Renal cortex interstitium (tissue), 11 donors: Measurements from ENCODE around the gene PRUNE2. TPM values are rescaled to one million over a fixed set of nuclear protein-coding genes. Genes with fewer than 3 reads are reported as not detected.

Source experiments
- DNase-seq, 11 donors: peaks; one replicate each; pipeline ENCODE4 v3.0.0-alpha.2; 2013; ENCODE audit warnings: low read depth in 9 of 11, low spot score in 4 of 11; ENCODE audit errors: extremely low read depth in 1 of 11
- polyA plus RNA-seq, 3 donors: library from polyadenylated mRNA; unstranded; fragments of 120-200 nt; gene quantifications; one replicate each; pipeline ENCODE4 v1.2.1, GENCODE V29; 2013; ENCODE audit not compliant: insufficient read length in 3 of 3

The PRUNE2 gene
- polyA plus RNA-seq, 3 donors: 10.9 to 14.6 (median 11.4) TPM

- DNase-seq: no peak
Observed at GRCh38 chr9:76904661-76905457, 1.1 kb downstream of the PRUNE2 start.

GRCh38 chr9:76902395-76902794 lies 3.5 kb downstream of the PRUNE2 start:
- DNase-seq: no peak

- no peak for DNase-seq
Observed at GRCh38 chr9:76901801-76902200, 4.1 kb downstream of the PRUNE2 start.

GRCh38 chr9:76900884-76901440 lies 5.0 kb downstream of the PRUNE2 start:
- no peak for DNase-seq

DNA sequence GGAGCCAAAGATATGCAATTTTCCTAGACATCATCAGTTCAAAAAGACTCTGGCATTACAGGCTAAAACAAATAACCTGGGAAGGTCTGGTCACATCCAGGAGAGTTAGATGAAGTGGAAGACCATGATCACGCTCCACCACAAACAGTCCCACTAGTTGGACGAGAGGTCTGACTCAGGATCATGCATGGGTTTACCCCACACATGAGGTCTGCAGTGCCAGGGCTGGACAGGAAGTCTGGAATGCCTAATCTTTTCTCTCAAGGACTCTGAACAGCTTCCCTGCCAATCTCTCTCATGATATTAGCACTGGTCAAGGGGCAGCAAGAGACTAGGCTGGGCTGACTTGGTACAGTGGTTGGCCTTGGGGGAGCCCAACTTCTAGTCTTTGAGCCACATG lies 7.1 kb downstream of the PRUNE2 start:
- no peak for DNase-seq

- DNase-seq: no peak
Observed at GRCh38 chr9:76897804-76898525, 7.9 kb downstream of the PRUNE2 start.

GRCh38 chr9:76896035-76896434 lies 9.9 kb downstream of the PRUNE2 start:
- no peak for DNase-seq

DNA sequence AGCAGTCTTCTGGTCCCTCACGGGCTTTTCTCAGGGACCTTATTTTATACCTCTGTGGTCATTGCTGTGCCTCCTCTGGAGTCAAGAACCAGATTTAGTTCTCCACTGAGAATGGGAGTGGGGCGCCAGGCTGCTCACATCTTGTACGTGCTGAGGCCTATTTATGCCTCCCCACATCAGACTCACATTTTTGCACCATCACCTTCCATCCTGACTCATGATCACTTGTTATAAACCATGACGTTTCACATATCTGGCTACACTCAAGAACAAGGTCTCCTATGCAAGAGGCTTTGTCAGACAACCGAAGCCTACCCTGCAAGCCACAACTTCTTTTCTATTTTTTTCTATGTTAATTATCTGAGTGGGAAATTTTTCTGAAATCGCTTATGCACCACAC lies 10.7 kb downstream of the PRUNE2 start:
- no peak for DNase-seq

GRCh38 chr9:76894198-76894597 lies 11.7 kb downstream of the PRUNE2 start:
- DNase-seq: no peak

DNA sequence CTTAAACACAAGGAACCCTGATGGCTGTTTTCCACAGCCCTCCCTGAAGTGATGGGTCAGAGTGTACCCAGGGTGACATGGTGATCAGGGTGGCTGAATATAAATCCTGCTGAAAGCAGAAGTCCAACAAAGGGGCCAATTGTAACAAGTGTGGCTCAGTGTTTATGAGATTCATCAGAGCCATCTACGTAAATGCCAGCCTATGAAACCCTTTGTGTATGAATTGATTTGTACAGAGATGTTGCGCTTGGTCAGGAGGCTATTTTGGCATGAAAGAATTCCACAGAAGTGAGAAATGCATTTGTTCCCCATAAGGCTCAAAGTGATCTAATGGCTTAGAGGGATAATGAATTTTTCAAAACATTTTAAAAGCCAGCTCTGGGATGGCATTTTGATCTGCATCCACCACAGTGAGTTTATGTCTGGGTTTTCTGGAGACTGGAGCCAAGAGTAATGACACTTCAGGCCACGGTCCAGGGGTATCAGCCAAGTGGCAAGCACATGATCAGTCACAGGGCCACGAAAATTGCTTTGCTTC lies 12.4 kb downstream of the PRUNE2 start:
- DNase-seq: no peak

GRCh38 chr9:76891874-76892273 lies 14.0 kb downstream of the PRUNE2 start:
- no peak for DNase-seq

DNA sequence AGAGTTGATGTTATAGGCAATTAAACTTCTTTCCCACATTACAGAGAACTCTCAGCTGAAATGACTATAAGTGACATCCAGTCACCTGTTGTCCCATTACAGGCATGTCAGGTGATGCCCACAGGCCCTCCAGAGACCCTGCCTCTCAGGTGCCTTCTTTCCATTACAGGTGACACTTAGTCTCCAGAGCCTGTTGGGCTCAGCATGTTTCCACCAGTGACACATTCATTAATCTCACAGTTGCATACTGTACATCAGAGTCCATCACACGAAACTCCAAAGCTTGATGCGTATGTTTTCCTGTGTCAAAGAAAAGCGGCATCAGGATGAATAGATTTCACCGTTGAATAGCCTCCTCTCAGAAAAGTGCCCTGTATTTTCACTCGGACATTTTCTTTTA lies 14.6 kb downstream of the PRUNE2 start:
- DNase-seq: no peak

DNA sequence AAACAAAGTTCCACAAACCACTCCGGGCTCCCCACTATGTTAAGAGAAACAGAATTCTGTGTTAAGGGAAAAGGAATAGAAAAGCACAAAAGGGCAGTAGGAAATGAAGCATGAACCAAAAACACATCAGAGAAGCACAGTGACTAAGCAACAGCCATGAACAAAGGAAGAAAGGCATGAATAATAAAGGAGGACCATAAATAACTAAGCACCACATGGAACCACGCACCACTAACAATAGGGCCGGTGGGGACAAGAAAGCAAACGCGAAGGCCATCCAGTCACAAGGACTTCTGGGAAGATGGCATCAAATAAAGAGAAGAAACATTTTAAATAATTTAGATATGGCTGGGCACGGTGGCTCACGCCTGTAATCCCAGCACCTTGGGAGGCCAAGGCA lies 18.0 kb downstream of the PRUNE2 start:
- DNase-seq: no peak

GRCh38 chr9:76887003-76887821 lies 18.7 kb downstream of the PRUNE2 start:
- DNase-seq: no peak

DNA sequence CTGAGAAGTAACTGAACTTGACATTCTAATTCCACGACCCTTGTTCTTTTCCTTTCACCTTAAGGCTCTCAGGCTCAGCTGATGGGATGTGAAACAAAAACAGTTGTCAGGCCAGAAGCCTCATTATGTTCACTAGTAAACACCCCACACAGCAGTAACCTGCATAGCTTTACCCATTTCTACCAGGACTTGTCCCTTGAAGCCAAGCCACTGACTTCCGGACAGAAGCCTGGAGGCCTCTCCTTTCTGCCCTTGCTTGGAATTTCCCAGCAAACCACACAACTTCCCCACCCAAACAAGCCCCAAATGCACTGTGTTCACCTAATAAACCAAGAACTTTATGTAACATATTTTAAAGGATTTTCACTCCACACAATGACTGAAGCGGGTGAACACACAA lies 19.6 kb downstream of the PRUNE2 start:
- DNase-seq: no peak

DNA sequence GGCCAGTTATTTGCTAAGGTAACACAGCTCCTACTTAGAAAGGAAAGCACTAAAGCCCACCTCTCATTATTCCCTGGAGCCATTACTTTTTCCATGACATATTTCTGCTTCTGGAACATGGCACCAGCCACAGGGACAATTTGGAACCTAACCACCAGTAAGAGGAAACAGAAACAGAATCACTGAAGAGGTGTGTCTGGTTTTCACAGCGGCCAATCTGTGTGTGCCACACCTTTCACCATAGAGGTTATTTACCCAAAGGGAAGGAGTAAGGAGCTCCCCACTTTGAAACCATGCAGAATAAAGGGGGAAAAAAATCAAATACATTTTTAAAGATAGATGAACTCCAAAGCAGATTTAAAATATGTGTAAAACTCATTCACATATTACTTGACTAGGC lies 21.1 kb downstream of the PRUNE2 start:
- DNase-seq: no peak

DNA sequence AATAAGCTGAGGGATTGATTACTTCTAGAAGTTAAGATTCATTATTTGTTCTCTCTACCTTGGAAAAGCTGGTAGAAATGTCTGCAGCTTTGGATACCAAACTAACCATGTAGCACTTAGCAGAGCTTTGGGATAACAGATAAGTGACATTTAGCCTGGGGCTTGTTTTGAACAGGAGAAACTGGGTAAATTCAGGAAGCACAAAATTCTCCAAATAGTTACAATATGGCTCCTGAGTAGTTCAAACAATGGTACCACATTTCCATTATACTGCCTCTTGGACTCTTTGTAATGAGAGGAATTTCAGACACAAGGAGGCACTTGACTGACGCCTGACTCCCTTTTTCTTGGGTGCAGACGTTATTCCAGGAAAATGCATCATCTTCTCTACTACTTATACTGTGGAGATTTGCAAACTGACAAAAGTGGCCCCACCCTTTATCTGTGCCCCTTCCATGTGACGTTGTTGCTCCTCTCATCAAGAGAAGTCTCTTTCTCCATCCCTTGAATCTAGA lies 22.5 kb downstream of the PRUNE2 start:
- no peak for DNase-seq

GRCh38 chr9:76882686-76883085 lies 23.2 kb downstream of the PRUNE2 start:
- DNase-seq: no peak

GRCh38 chr9:76880210-76880609 lies 25.7 kb downstream of the PRUNE2 start:
- no peak for DNase-seq
